OCI-LY7 (cell line): ENCODE results near the gene ARHGEF17. TPM values are rescaled to one million over a fixed set of nuclear protein-coding genes. Genes with fewer than 3 reads are reported as not detected.

Experiments used
- BruUV-seq: library from RNA; stranded (reverse); fragments of 400-500 nt; replicated peaks from 2 replicates; lab custom pipeline; 2021; lab: Mats Ljungman, UMichigan
- CTCF ChIA-PET: fragments of 300-600 bp; sonication (Branson Sonifier 250); formaldehyde crosslinking; loops from one replicate; lab custom pipeline; 2022; ENCODE audit warnings: antibody characterized with exemption; ENCODE audit not compliant: unreplicated experiment; lab: Charles Lee
- POLR2A ChIA-PET: fragments of 300-600 bp; sonication (Branson Sonifier 250); formaldehyde crosslinking; loops from one replicate; lab custom pipeline; 2022; ENCODE audit warnings: antibody characterized with exemption; lab: Charles Lee
- DNase-seq: peaks from one replicate; pipeline ENCODE4 v3.0.0-alpha.2; 2015; ENCODE audit warnings: low spot score
- H2AFZ ChIP-seq: fragments of 200-600 bp; sonication (generic), shearing (Covaris generic); 2 replicates; pipeline ENCODE4 v1.6.1; 2014; ENCODE audit warnings: mild to moderate bottlenecking, antibody characterized with exemption, low read length, moderate library complexity
- H3K27ac ChIP-seq: fragments of 200-600 bp; sonication (generic); 2 replicates; pipeline ENCODE4 v1.5.1; 2014; ENCODE audit warnings: mixed run types, low read depth, mild to moderate bottlenecking, moderate library complexity, low read length, inconsistent platforms; ENCODE audit not compliant: poor library complexity, severe bottlenecking
- H3K36me3 ChIP-seq: fragments of 200-600 bp; sonication (generic); 2 replicates; pipeline ENCODE4 v1.6.1; 2014; ENCODE audit warnings: mild to moderate bottlenecking, antibody characterized with exemption, low read length, moderate library complexity, mixed read lengths; ENCODE audit not compliant: insufficient read depth
- H3K4me1 ChIP-seq: fragments of 200-600 bp; sonication (generic); 2 replicates; pipeline ENCODE4 v1.5.1; 2014; ENCODE audit warnings: mild to moderate bottlenecking, low read length; ENCODE audit not compliant: insufficient read depth, poor library complexity, severe bottlenecking
- H3K4me2 ChIP-seq: fragments of 200-600 bp; sonication (generic); 2 replicates; pipeline ENCODE4 v1.6.1; 2014; ENCODE audit warnings: mild to moderate bottlenecking, low read length
- H3K4me3 ChIP-seq: fragments of 200-600 bp; sonication (generic); 2 replicates; pipeline ENCODE4 v1.5.1; 2014; ENCODE audit warnings: mild to moderate bottlenecking, low read depth, low read length; ENCODE audit not compliant: poor library complexity, severe bottlenecking
- H3K79me2 ChIP-seq: fragments of 200-600 bp; sonication (generic); 2 replicates; pipeline ENCODE4 v1.6.1; 2016; ENCODE audit warnings: low read depth, mild to moderate bottlenecking, low read length, moderate library complexity, mixed read lengths; ENCODE audit not compliant: insufficient read depth
- H3K9me2 ChIP-seq: fragments of 200-600 bp; sonication (generic); 2 replicates; pipeline ENCODE4 v1.6.1; 2016; ENCODE audit warnings: mild to moderate bottlenecking, low read length, mixed read lengths; ENCODE audit not compliant: insufficient read depth
- H3K9me3 ChIP-seq: fragments of 200-600 bp; sonication (generic); 2 replicates; pipeline ENCODE4 v1.6.1; 2014; ENCODE audit warnings: mild to moderate bottlenecking, mixed run types, low read length, mixed read lengths
- H4K20me1 ChIP-seq: fragments of 200-600 bp; sonication (generic); 2 replicates; pipeline ENCODE4 v1.6.1; 2014; ENCODE audit warnings: mild to moderate bottlenecking, antibody characterized with exemption, low read length, moderate library complexity, mixed read lengths; ENCODE audit not compliant: insufficient read depth
- CTCF ChIP-seq: fragments of 200-600 bp; sonication (generic); conservative IDR thresholded peaks from 2 replicates; pipeline ENCODE4 v1.5.1; 2014; ENCODE audit warnings: mild to moderate bottlenecking, antibody characterized with exemption, low read length, moderate library complexity, mixed read lengths
- EZH2phosphoT487 ChIP-seq: fragments of 200-600 bp; sonication (generic); IDR thresholded peaks from 2 replicates; pipeline ENCODE4 v1.6.1; 2018; ENCODE audit warnings: low read depth, borderline replicate concordance, mild to moderate bottlenecking, mixed run types, antibody characterized with exemption, low read length, moderate library complexity, mixed read lengths
- intact Hi-C: fragments of 100-400 bp; cut with micrococcal nuclease; formaldehyde crosslinking; loops from one replicate; pipeline ENCODE4 v1.10.0; 2022; ENCODE audit not compliant: unreplicated experiment
- total RNA-seq, 2 experiments: library from RNA; depleted of rRNA in 1 of 2; stranded (reverse); fragments of >200 nt in 1 of 2; shearing (Covaris generic) in 1 of 2; gene quantifications; 2 replicates each; pipeline ENCODE4 v1.2.3, GENCODE V29; 2014 to 2022

ARHGEF17 gene
- total RNA-seq, 2 experiments from 2014 or later, result 0.19 to 1.4 TPM

GRCh38 chr11:73404506-73405145 lies 96.5 kb downstream of the ARHGEF17 start:
- ChIA-PET CTCF (no interaction called here), POLR2A (no interaction called here)
- BruUV-seq, result no TSS peak
- intact Hi-C loops, result no loop called here
- Histone ChIP-seq H4K20me1 (no peaks in the 10 kb centered on the region), H3K27ac (no peak overlapping the region), H3K79me2 (no peaks in the 10 kb centered on the region), H3K4me1 (no peaks in the 10 kb centered on the region), H3K9me2 (no peaks in the 10 kb centered on the region), H3K4me3 (no peak overlapping the region), H3K36me3 (peaks cover 19% of the 10 kb centered on the region), H3K4me2 (no peak overlapping the region), H3K9me3 (no peaks in the 10 kb centered on the region), H2AFZ (no peak overlapping the region)
- DNase-seq, result no peak
- TF ChIP-seq CTCF (no peak), EZH2phosphoT487 (no peak)

- intact Hi-C loops, result no loop called here
- TF ChIP-seq CTCF (no peak), EZH2phosphoT487 (no peak)
These were observed 97.1 kb downstream of the ARHGEF17 start for GRCh38 chr11:73405146-73405510.

GRCh38 chr11:73406131-73406530 lies 98.1 kb downstream of the ARHGEF17 start:
- no peak for TF ChIP-seq CTCF
- no peak for TF ChIP-seq EZH2phosphoT487
- H3K4me2 ChIP-seq, result no peak overlapping the region
- no peaks in the 10 kb centered on the region for H3K9me2 ChIP-seq
- H3K36me3 ChIP-seq, result peaks cover 19% of the 10 kb centered on the region
- no peak overlapping the region for H2AFZ ChIP-seq
- no peaks in the 10 kb centered on the region for H3K9me3 ChIP-seq
- no peaks in the 10 kb centered on the region for H3K79me2 ChIP-seq
- no peaks in the 10 kb centered on the region for H3K4me1 ChIP-seq
- H3K4me3 ChIP-seq, result no peak overlapping the region
- DNase-seq, result no peak
- no peak overlapping the region for H3K27ac ChIP-seq
- BruUV-seq, result no TSS peak
- POLR2A ChIA-PET, result interaction anchor here (0.6 to 1.1 kb wide), 3 partner anchors 9 to 321 kb away, joined by 3 read pairs; no protein-coding TSS in a partner anchor
- CTCF ChIA-PET, result no interaction called here
- H4K20me1 ChIP-seq, result no peaks in the 10 kb centered on the region
- intact Hi-C loops, result no loop called here

More at GRCh38 chr11:73405146-73405510, 97.1 kb downstream of the ARHGEF17 start:
- DNase-seq, result no peak
- no peak overlapping the region for H3K4me3 ChIP-seq
- H2AFZ ChIP-seq, result no peak overlapping the region
- H3K79me2 ChIP-seq, result no peaks in the 10 kb centered on the region
- no peaks in the 10 kb centered on the region for H4K20me1 ChIP-seq
- ChIA-PET CTCF (no interaction called here), POLR2A (interaction anchor here (1.1 kb wide), 1 partner anchor 10 kb away, joined by 3 read pairs; no protein-coding TSS in a partner anchor)
- H3K27ac ChIP-seq, result no peak overlapping the region
- H3K36me3 ChIP-seq, result peaks cover 19% of the 10 kb centered on the region
- H3K4me1 ChIP-seq, result no peaks in the 10 kb centered on the region
- BruUV-seq, result no TSS peak
- H3K9me2 ChIP-seq, result no peaks in the 10 kb centered on the region
- H3K4me2 ChIP-seq, result no peak overlapping the region
- no peaks in the 10 kb centered on the region for H3K9me3 ChIP-seq
